Stimulated activated CD4-positive, alpha-beta T cell treated with anti-CD3 and anti-CD28 coated beads, TNF-alpha, amount 100 ng/mL, for 1 hour (primary cell): ENCODE measurements around the gene RGS19.

ENCODE experiments used
- DNase-seq, 3 donors: peaks; one replicate each; pipeline ENCODE4 v3.0.0-alpha.2; 2020; ENCODE audit warnings: low read depth in 3 of 3, low spot score in 1 of 3

The RGS19 gene

GRCh38 chr20:64065062-64065973 lies 14.0 kb downstream of the RGS19 start:
- no peak for DNase-seq

DNA sequence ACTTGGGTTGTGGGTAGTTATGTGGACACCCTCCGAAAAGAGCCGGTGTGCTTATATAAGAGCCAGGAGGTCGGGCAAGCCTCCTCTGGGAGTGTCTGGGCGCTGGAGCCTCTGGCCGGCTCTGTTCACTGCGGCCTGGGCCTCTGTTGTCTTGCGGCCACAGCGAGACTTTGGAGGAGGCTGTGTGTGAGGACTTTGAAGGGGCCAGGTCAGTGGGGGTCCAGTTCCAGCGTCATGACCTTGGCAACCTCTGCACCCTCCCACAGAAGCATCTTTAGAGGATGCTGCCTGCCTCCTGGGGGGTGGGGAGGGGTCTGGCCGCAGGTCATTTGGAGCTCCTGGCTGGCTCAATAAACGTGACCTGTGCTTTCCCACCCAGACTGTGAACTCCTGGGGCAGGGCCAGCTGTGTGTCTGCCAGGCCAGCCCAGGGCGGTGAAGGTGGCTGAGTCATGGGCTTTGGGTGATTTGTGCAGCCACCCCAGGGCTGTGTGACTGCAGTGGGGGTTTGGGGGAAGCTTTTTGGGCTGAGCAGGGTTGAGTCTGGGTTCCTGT lies 15.1 kb downstream of the RGS19 start:
- DNase-seq: no peak

DNA sequence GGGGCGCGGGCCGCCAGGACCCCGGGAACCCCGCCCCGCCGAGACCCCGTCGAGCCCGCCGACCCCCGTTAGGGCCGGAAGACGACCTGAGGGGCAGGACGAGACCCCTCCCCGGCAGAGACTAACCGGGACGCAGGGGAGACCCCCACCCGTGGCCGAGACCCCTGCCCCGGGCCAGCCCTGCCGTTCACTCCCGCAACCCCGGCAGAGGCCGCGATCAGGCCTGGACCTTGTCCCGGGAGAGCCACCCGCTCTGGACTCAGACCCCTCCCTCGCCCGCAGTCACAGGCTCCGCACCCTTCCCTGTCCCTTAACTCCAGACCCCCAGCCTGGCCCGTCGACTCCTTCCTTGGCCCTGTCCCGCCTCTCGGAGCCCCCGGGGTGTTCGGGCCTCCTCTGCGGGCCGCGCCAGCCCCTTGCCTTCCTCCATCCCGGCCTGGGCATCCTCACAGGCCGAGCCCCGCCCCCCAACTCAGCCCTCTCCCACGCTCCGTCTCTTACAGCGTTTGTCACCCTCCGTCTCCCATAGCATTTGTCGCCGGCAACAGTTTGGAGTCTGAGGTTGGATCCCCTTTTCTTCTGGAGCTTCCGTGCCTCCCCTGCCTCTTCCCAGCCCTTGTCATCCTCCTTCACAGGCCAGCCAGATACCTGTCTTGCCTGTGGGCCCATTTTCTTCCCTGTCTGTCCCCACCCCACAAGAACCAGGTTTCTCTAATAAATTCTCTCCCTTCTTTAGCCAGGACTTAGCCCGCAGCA lies 15.8 kb downstream of the RGS19 start:
- DNase-seq: no peak

DNA sequence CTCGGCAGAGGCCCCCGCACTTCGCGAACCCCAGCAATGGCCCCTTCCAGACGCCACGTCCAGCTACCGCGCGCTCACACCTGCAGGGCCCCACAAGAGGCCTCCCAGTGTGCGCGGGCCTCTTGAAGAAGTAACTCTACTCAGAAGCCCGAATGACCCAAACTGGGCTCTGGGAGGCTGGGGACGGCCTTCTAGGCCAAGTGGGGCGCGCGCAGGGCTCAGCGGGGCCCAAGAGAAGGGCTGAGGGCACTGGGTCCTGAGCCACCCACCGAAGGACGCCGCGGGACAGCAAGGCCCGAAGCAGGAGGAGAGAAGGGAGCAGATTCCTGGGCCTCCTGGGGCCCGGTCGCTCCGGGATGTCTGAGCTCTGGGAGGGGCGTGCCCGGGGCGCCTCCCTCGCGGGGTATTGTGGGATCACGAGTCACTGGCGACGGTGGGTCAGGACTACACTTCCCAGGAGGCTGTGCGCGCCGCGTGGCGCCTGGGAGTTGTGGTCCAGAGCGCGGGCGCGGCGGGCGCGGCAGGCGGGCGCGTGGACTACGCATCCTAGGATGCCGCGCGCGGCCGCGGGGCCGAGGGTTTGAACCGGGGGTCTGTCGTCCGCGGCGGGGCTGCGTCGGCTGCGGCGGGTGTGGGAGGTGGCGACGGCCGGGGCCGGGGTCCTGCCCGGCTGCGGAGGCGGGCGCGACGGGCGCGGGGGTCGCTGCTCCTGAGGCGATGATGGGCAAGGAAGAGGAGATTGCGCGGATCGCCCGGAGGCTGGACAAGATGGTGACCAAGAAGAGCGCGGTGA lies 16.5 kb downstream of the RGS19 start, which contains the start of gene TCEA2:
Gene TCEA2, plus strand, starts transcription at position 603 of the 793 bp plus-strand sequence. Its CDS starts 115 bp downstream, at position 718.
- DNase-seq: peak; percentile 80 to 91 (median 88)

DNA sequence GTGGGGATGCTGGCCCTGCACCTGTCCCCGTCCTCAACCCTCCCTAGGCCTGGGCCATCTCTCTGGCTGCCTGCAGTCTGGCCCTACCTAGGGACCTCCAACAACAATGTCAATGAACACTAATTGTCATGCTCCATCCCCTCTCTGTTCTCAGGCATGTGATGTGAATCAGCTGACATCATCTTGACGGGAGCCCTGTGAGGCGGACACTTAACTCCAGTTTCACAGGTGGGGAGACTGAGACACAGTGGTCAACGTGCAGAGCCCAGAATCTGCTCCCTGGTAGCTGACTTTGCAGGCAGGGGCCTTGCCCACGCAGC lies 17.1 kb downstream of the RGS19 start:
- no peak for DNase-seq

DNA sequence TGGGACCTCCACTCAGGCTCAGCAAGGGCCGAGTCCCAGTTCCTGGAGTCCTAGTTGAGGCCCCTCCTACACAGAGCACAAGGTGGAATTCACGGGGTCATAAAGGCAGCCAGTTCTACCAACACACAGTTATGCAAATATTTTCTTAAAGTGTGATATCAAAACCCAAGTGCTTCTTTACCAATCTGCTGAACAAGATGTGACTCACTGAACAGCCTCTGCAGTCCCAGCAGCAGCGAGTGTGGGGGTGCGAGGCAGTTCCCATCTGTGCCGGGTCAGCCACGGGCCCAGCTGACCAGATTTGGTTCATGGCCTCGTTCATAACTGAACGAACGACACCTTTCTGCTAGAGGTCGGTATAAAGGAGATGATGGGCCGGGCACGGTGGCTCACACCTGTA lies 20.8 kb downstream of the RGS19 start:
- DNase-seq: no peak

DNA sequence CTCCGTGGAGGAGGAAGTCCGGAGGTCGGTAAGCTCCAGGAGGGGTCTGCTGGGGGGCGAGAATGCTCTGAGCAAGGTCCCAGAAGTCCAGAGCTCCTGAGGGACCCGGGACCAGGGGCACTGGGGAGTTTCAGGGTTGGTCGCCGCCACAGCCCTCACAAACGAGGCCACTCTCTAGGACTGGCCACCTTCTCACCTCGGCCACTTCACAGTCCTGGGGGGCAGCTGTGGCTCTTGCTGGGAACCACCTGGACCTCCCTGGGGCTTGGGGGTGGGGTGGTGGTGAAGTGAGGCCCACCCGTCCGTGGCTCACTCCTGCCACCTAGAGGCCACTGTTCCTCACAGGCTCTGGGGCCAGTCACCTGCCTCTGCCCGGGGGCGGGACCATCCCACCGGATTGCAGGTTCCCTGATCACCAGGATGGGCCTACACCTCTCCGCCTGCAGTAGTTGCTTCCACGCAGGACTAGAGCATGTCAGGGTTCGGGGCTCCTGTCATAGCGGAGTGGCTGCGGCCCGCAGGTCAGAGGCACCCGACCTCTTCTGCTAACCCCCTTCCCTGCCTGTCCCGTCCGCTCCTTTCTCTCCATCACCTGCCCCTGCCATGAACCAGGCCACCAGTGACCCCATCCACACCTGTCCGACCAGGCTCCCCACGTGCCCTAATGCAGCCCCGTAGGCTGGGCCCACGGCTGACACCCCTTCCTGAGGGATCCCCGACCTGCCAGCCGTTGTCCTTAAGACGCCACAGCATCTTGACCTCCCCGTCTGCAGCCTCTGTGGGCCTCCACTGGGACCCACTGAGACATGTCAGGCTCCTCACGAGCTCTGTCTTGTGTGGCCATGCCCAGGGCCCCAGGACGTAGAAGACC lies 21.5 kb downstream of the RGS19 start:
- peak; percentile 54 to 78 (median 63) for DNase-seq

DNA sequence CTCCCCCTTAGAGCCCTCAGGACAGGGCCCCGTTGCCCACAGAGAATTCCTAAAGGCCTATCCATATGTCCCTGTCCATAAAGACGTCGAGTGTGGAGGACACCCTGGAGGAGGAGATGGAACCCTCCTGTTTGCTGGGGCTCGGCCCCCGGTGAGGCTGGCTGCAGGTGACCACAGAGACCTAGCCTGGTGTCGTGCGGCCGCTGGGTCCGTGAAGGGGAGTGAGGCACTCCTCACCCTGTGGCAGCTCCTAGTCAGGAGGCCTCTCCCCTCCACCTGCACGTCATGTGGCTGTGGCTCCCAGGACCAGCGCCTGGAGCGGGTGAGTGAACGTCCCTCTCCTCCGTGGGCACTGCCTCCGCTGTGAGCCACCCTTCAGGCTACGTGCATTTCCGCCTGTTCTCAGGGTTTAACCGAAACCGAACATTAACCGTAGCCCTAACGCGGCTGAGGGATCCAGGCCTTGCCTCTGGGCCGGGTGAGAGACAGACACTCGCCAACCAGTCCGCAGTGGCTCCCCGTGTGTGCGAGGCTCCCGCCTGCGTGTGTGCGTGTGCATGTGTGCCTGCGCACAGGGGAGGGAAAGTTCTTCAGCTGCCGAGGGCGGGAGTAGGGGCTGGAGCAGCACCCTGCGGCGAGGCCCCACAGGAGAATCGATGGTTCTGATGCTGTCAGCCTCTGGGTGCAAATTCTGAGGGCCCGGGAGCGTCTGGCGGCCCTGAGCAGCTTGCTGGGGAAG lies 22.3 kb downstream of the RGS19 start:
- no peak for DNase-seq

- DNase-seq: no peak
Observed at GRCh38 chr20:64056639-64056888, 22.8 kb downstream of the RGS19 start.

GRCh38 chr20:64055893-64056638 lies 23.3 kb downstream of the RGS19 start:
- no peak for DNase-seq

- DNase-seq: no peak
Observed at GRCh38 chr20:64055396-64055892, 23.9 kb downstream of the RGS19 start.

- DNase-seq: no peak
Observed at GRCh38 chr20:64053841-64054661, 25.3 kb downstream of the RGS19 start.

GRCh38 chr20:64052987-64053840 lies 26.1 kb downstream of the RGS19 start:
- DNase-seq: no peak

- DNase-seq: no peak
Observed at GRCh38 chr20:64052326-64052722, 27.0 kb downstream of the RGS19 start.

- DNase-seq: no peak
Observed at GRCh38 chr20:64051561-64052325, 27.6 kb downstream of the RGS19 start.

DNA sequence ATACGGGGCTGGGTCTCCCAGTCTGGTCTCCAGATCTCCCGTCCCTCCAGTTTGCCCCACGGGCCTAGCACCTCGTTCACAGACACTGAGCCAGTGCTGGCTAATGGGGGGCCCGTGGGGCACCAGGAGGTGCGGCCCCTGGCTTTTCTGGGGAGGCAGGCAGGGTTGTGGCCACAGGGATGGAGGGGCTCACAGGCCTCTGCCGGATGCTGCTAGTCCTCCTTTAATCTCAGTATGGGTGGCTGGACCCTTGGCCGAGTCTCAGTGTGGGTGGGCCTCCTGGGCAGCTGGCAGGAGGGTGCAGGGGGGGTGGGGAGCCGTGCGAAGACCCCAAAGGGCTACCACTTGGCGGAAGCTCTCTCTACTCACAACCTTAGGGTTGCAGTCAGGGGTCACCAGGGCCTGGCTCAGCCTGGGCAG lies 28.3 kb downstream of the RGS19 start:
- no peak for DNase-seq
